Ovary (tissue), 3 donors: ENCODE measurements around the gene INF2.

Experiments used
- CTCF ChIP-seq, 3 donors: fragments of 450-650 bp in 2 of 3; fragments of 200-600 bp in 1 of 3; IDR thresholded peaks; one replicate each; pipeline versions ENCODE4 v1.5.1 to v1.8.0; 2016 to 2022; ENCODE audit warnings: antibody characterized with exemption in 3 of 3, mild to moderate bottlenecking in 1 of 3
- EP300 ChIP-seq: sonication (generic); formaldehyde crosslinking; IDR thresholded peaks from one replicate; pipeline ENCODE4 v1.6.1; 2017; ENCODE audit warnings: antibody characterized with exemption
- POLR2A ChIP-seq: fragments of 450-650 bp; IDR thresholded peaks from one replicate; pipeline ENCODE4 v1.6.1; 2017; ENCODE audit warnings: antibody characterized with exemption, mild to moderate bottlenecking, moderate library complexity
- donor health status: DM: no; HTN: no; CAD: no.

GRCh38 chr14:104675447-104675846, 14.0 kb upstream of the INF2 start:
- TF ChIP-seq POLR2A (no peak), CTCF (IDR thresholded peaks at IDR 0.05) (no peak), EP300 (no peak)
